ENCODE data around the gene ADD1. TPM values are rescaled to one million over a fixed set of nuclear protein-coding genes. Genes with fewer than 3 reads are reported as not detected.

Gene ADD1
- polyA plus RNA-seq, 3 donors, result 76.1 to 122 (median 103) TPM

DNA sequence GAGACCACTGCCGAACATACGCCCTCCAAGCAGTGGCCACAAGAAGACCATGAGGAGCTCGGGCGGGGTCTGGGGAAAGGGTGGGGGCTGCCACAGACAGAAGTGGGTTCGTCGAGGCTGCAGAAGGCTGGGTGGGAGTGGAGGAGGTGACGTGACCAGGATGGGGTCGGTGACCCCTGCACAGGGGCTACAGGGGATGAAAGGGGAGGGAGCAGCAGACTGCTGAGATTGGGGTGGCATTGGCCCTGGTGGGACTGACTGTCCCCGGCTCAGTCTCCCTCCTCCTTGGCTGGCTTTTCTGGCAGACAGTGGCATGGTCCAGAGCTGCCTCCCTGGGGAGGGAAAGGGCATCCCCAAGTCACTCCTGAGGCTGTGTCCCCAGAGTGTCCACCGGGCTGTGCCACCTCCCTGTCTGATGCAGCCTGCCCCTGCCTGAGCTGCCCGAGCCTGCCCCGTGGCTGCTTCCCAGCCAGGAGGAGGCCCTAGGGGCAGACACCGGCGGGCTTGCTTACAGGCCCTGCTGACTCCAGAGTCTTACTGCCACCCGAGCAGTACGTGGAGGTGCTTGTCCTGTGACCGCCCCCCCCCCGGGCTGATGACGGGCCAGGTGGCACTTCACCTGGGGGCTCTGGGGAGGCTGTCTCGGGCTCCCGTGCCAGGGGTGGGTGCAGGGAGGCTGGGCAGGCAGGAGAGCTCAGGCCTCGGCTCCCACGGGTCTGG, 43.5 kb upstream of the ADD1 start:
- Histone ChIP-seq H4K20me1 (ENCODE audit: insufficient read depth, low read length) (peaks cover 92% of the 10 kb centered on the region), H3K4me2 (replicated peaks; ENCODE audit: extremely low read depth, low read length, poor library complexity, severe bottlenecking) (peak overlapping the region; percentile 98), H3K79me2 (ENCODE audit: insufficient read depth, low read length) (peaks cover 100% of the 10 kb centered on the region), H3K36me3 (replicated peaks in 1 of 2; ENCODE audit: control insufficient read depth in 1 of 2, insufficient read depth in 2 of 2, low read length in 2 of 2) (peaks cover 41 to 44% of the 10 kb centered on the region in 2 donors), H3K27me3 (ENCODE audit: control insufficient read depth in 2 of 2, insufficient read depth in 2 of 2, low read length in 2 of 2) (no peaks in the 10 kb centered on the region), H3K27ac (ENCODE audit: low read depth in 1 of 2, low read length in 2 of 2) (peak overlapping the region; percentile 99 to 100), H3K4me1 (ENCODE audit: control insufficient read depth in 1 of 2, insufficient read depth in 2 of 2, low read length in 2 of 2) (peaks cover 93 to 100% of the 10 kb centered on the region in 2 donors), H3K9ac (ENCODE audit: insufficient read depth, low read length, poor library complexity, severe bottlenecking) (peak overlapping the region; percentile 96), H3K4me3 (replicated peaks in 1 of 3; ENCODE audit: low read depth in 2 of 3, low read length in 3 of 3) (peak overlapping the region; percentile 71 to 99 (median 86)), H2AFZ (ENCODE audit: insufficient read depth, low read depth, low read length, poor library complexity, severe bottlenecking) (no peak overlapping the region), H3K9me3 (replicated peaks in 1 of 2; ENCODE audit: control insufficient read depth in 1 of 2, insufficient read depth in 1 of 2, low read length in 2 of 2) (no peaks in the 10 kb centered on the region)
- TF ChIP-seq, protein P1, sequence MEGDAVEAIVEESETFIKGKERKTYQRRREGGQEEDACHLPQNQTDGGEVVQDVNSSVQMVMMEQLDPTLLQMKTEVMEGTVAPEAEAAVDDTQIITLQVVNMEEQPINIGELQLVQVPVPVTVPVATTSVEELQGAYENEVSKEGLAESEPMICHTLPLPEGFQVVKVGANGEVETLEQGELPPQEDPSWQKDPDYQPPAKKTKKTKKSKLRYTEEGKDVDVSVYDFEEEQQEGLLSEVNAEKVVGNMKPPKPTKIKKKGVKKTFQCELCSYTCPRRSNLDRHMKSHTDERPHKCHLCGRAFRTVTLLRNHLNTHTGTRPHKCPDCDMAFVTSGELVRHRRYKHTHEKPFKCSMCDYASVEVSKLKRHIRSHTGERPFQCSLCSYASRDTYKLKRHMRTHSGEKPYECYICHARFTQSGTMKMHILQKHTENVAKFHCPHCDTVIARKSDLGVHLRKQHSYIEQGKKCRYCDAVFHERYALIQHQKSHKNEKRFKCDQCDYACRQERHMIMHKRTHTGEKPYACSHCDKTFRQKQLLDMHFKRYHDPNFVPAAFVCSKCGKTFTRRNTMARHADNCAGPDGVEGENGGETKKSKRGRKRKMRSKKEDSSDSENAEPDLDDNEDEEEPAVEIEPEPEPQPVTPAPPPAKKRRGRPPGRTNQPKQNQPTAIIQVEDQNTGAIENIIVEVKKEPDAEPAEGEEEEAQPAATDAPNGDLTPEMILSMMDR (IDR thresholded peaks at IDR 0.05), result no peak
- Mint-ChIP-seq H3K9me3 (no peaks in the 10 kb centered on the region), H3K36me3 (peaks cover 51 to 74% of the 10 kb centered on the region in 2 donors), H3K27ac (peak overlapping the region; percentile 97 to 99 (median 99)), H3K4me1 (peaks cover 77% of the 10 kb centered on the region), H3K27me3 (ENCODE audit: low read depth in 3 of 3) (peaks cover 0 to 4% (median 2%) of the 10 kb centered on the region in 3 donors), H3K4me3 (peak overlapping the region; percentile 96 to 97)
- WGBS (ENCODE audit: insufficient coverage), result 41% methylated on average over 19 of the region's 23 CpGs
- peak in 1 of 3 donors; percentile 52 for DNase-seq
- intact Hi-C loops (cut with micrococcal nuclease), result loop anchor here (2.0 to 5.0 kb wide), 4 partner anchors 15 to 43 kb away; partner anchors contain the start of genes ADD1 (in 1 of the 2) and TNIP2 (in 1 of the 2)

DNA sequence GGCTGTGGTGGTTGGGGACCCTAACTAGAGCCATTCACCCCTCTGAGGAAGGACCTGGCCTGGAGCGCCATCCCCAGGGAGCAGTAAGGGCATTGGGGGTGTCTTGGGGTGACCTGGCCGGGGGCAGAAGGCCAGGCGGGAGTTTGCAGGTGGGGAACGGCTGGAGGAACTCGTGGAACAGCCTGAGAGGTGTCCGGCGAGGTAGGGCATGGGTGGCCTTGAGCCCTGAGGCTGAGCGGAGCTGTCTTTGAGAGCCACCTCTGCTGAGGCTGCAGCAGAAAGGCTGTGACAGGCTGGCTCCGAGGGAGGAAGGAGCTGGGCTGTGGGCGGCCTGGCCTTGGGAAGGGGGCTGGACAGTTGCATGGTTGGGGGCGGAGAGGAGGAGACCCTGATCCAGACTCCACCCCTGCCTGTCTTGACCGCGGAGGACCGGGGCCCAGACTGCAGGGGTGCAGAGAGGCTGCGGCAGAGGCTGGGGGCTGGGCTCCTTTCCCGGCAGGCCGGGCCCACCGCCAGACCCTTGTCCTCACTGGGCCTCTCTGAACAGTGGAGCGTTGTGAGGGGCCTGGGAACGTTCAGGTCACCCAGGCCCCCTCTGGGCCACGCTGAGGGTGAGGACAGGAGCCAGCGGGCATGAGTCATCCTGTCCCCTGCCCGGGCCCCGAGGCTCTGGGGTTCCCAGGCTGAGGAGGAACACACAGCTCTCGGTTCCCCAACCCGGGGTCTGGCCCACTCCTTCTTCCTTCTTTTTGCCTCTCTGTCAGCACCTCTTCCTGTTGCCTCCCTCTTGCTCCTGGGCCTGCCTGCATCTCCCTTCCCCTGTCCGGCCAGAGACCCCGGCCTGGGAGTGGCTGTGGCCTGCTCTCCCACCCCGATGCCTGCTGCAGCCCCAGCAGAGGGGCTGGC, 42.7 kb upstream of the ADD1 start:
- H3K27ac ChIP-seq (ENCODE audit: low read depth in 1 of 2, low read length in 2 of 2), result peak overlapping the region; percentile 99 to 100
- Mint-ChIP-seq H3K36me3 (peaks cover 46 to 72% of the 10 kb centered on the region in 2 donors), H3K4me1 (peaks cover 77% of the 10 kb centered on the region), H3K4me3 (peak overlapping the region; percentile 96 to 97), H3K27ac (peak overlapping the region; percentile 97 to 99 (median 99)), H3K9me3 (no peaks in the 10 kb centered on the region), H3K27me3 (ENCODE audit: low read depth in 3 of 3) (peaks cover 0 to 3% (median 2%) of the 10 kb centered on the region in 3 donors)
- H3K9ac ChIP-seq (ENCODE audit: insufficient read depth, low read length, poor library complexity, severe bottlenecking), result peak overlapping the region; percentile 96
- peak overlapping the region; percentile 71 to 99 (median 86) for H3K4me3 ChIP-seq (replicated peaks in 1 of 3; ENCODE audit: low read depth in 2 of 3, low read length in 3 of 3)
- peak; percentile 96 to 98 (median 98) for DNase-seq
- H2AFZ ChIP-seq (ENCODE audit: insufficient read depth, low read depth, low read length, poor library complexity, severe bottlenecking), result no peak overlapping the region
- H3K9me3 ChIP-seq (replicated peaks in 1 of 2; ENCODE audit: control insufficient read depth in 1 of 2, insufficient read depth in 1 of 2, low read length in 2 of 2), result no peaks in the 10 kb centered on the region
- WGBS (ENCODE audit: insufficient coverage), result 12% methylated on average over 29 of the region's 29 CpGs
- H3K4me2 ChIP-seq (replicated peaks; ENCODE audit: extremely low read depth, low read length, poor library complexity, severe bottlenecking), result peak overlapping the region; percentile 98
- H3K36me3 ChIP-seq (replicated peaks in 1 of 2; ENCODE audit: control insufficient read depth in 1 of 2, insufficient read depth in 2 of 2, low read length in 2 of 2), result peaks cover 38 to 43% of the 10 kb centered on the region in 2 donors
- peaks cover 93 to 100% of the 10 kb centered on the region in 2 donors for H3K4me1 ChIP-seq (ENCODE audit: control insufficient read depth in 1 of 2, insufficient read depth in 2 of 2, low read length in 2 of 2)
- TF ChIP-seq, protein P1 (IDR thresholded peaks at IDR 0.05), result no peak
- H3K79me2 ChIP-seq (ENCODE audit: insufficient read depth, low read length), result peaks cover 100% of the 10 kb centered on the region
- H3K27me3 ChIP-seq (ENCODE audit: control insufficient read depth in 2 of 2, insufficient read depth in 2 of 2, low read length in 2 of 2), result no peaks in the 10 kb centered on the region
- H4K20me1 ChIP-seq (ENCODE audit: insufficient read depth, low read length), result peaks cover 92% of the 10 kb centered on the region
- intact Hi-C loops (cut with micrococcal nuclease), result no loop called here
